HG03575 (cell line): ENCODE measurements around the gene KIF26A.
"Not testable (repeated sequence)": the region's sequence is repeated elsewhere in the genome, so short reads cannot be mapped to it uniquely, and the experiment has no call there.

ENCODE experiments used
- ATAC-seq: cut with Tn5 transposase; IDR thresholded peaks from one replicate; pipeline ENCODE4 v1.9.1; 2021; ENCODE audit not compliant: unreplicated experiment, insufficient number of reproducible peaks, low FRiP score; ENCODE audit errors: extremely low read depth

The KIF26A gene

DNA sequence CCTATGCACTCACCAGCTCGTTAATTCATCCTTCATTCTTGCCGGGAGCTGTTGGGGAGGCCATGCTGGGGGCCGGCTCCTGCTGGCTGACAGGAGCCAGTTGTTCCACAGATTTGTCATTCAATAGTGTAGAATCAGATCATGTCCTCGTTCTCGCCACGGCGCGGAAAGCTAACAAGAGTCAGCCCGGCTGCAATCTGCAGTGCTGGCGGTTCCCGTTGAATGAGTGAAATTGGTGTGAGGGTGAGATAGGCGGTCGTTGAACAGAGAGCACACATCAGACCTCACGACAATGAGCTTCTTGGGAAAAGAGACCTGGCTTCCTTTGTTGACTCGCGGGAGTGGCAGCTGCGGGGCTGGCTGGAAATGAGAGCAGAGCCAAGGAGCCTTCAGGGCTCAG, 57.5 kb downstream of the KIF26A start:
- ATAC-seq: no peak

DNA sequence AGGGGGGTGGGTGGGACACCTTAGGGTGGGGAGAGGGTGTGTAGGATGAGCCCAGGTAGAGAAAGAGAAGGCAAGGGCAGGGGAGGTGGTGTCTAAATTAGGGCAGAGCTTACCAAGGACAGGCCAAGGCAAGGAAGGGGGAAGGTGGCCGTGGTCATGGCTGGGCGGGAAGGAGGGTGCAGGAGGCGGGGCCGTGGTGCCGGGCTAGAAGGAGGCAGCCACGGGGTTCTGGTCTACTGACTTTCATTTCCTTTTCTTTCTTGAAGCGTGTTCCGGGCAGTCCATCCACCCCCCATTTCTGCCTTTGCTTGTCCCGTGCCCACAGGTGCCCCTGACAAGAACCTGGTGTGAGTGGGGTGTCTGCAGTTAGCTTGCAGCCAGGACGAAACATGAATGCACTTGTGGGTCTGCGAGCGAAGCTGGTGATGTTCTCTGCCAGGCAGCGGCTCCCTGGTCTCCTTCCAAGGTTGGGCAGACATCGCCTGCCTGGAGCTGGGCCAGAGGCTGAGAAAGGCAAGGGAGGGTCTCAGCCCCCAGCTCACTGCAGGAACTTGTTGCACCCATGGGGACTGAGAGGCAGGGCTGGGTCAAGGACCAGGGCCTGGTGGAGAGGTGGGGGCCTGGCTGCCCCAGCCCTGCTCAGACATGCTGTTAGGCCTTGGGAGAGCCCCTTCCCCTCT, 58.2 kb downstream of the KIF26A start:
- ATAC-seq: no peak

DNA sequence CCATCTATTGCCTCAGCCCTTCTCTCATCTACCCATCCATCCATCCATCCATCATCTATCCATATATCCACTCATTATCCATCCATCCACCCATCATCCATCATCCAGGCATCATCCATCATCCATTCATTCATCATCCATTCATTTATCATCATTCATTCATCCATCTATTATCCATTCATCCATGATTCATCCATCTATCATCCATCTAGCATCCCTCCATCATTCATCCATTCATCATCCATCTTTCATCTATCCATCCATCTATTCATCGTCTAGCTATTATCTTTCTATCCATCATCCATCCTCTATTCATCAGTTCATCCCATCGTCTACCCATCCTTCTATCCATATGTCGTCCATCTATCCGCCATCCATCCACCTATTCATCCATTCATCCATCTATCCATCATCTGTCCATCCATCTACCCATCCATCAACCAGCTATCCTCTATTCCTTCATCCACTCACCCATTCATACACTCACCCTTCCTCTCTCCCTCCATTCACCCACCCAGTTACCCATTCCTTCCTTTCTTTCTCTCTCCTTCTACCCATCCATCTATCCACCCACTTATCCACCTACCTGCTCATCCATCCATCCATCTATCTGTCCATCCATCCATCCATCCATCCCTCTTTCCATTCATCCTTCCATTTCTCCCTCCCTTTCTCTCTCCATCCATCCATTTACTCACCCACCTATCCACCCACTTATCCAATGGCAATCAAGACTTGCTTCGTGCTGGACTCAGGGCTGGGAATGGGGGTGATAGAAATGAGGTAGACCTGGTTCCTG, 59.3 kb downstream of the KIF26A start:
- no peak for ATAC-seq

DNA sequence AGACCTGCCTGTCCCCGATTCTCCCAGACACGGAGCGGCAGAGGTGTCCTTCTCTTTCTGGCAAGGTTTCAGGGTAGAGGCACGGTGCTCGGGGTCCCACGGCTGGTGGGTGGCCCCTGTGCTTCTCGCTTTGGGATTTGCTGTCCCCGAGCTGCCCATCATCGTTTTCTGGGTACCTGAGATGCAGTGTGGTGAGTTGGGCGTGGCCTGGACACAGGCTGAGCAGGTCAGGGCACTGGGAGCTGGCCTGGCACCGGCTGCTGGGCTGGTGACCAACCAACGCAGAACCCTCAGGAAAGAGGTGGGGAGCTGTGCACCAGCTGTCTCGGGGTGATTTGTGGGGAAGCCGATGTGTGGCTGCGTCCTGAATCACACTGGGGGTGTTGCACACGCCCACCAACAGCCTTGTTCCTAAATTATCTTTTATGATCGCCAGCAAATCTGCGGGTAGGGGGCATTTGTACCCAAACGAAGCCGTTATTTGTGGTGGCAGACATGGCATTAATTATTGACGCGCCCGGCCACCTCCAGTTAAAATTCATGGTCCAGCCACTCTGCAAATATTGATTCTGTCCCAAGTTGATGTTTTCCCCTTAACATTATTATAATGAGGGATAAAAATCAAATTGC, 61.0 kb downstream of the KIF26A start:
- no peak for ATAC-seq

DNA sequence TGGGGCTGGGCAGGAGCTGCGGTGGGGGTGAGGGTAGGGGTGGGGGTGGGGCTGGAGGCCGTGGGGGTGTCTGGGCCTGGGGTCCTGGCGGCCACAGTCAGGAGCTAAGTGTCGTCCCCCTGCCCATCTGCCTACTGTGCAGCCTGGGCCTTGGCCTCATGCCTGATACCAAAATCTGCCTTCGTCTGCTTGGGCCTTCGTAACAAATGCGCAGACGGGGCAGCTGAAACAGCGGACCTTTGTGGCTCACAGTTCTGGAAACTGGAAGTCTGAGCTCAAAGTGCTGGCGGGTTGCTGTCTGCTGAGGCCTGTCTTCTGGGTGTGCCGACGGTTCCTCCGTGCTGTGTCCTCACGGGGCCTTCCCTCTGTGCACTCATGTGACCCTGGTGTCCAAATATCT, 61.7 kb downstream of the KIF26A start:
- no peak for ATAC-seq

DNA sequence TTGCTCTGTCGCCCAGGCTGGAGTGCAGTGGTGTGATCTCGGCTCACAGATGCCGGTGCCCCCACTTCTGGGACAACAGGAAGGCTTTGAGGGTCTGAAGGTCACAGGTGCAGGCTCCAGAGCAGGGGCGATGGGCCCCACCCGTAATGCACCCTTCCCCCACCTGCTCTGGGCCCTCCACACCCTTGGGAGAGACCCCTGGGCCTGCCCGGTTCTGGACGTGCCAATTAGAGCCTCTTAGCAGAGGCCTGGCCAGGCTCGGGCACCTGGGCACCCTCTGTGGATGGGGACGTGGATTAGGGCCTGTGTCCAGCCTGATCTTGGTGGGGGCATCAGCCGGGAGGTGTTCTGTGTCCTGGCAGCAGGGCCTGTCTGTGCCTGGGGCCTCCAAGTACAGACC, 62.2 kb downstream of the KIF26A start:
- ATAC-seq: no peak

DNA sequence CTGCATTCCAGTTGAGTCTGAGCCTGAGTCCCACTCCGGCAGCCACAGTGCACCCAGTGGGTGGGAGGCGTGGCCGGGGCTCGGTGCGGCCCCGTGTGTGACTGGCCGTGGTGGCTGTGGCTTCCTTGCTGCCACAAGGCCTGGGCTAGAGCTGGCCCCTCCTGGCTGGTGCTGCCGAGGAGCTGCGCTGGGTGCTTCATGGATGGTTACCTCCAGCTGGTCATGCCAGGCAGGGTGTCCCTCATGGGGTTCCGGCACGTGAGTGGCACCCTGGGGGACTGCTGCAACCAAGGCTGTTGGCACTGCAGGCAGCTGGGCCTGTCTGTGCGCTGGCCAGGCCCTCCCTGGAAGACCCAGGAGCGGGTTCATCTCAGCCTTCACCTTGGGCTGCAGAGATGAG, 62.7 kb downstream of the KIF26A start:
- no peak for ATAC-seq

DNA sequence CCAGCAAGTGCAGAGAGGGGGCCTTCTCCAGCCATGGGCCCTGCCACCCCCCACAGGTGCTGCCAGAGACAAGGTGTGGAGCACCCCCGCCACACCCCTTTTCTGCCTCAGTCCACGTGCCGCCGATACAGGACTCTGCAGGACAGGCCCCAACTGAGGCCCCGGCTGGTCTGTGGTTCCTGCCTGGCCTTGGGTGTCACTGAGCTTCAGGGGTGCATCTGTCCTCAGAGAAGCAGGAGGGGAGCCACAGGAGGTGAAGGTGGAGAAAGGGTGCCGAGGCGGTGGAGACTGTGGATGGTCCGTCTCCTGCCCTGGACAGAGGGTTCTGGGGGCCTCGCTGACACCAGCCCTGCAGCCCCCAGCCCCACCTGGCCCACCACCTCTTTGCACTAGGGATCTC, 63.1 kb downstream of the KIF26A start:
- ATAC-seq: no peak

DNA sequence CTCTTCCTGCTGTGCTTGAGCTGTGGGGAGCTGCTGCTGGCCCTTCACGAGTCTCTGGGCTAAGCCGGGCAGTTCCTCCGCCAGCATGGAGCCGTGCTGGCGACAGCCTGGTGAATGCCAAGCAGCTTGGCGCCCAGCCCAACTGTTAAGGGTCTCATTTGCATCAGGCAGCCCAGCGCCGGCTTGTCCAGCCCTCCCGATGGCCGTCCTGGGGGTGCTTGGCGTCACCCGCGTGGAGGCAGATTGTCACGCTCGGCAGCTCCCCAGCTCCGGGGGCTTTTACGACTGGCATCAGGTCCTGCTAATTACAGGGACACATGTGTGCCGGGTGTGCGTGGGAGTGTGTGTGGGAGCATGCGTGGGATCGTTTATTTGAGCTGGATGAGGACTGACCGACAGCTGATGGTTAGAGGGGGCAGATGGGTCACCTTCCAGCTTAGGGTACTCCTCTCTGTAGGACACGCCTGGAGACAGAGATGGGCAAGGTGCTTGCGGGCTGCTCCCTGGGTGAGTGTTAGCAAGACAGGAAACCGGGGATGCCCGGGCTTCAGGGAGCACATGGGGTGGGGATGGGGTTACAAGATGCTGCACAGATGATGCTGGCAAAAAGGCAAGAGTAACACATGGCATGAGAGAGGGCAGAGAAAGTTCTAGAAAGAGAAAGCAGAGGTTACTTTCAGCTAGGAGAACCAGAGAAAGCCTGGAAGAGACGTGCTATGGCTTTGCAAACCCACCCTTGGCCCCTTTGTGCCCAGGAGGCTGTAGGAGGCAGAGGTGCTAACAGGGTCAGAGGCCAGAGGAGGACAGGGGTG, 64.1 kb downstream of the KIF26A start:
- no peak for ATAC-seq

DNA sequence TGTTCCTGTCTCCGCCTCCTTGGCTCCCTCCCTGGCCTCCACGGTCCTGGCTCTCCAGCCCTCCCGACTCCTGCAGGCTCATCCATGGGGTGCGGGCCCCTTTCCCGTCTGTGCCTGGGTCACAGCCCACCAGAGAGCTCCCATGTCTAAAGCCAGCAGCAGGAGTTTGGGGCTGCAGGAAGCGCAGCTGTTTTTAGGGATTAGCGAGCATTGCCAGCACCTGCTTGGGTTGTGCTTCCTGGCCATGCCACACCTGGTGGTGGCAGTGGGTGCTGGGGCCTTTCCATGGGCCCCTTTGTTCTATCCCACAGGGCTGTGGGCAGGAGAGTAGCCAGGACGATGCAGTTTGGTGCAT, 64.7 kb downstream of the KIF26A start:
- ATAC-seq: no peak

DNA sequence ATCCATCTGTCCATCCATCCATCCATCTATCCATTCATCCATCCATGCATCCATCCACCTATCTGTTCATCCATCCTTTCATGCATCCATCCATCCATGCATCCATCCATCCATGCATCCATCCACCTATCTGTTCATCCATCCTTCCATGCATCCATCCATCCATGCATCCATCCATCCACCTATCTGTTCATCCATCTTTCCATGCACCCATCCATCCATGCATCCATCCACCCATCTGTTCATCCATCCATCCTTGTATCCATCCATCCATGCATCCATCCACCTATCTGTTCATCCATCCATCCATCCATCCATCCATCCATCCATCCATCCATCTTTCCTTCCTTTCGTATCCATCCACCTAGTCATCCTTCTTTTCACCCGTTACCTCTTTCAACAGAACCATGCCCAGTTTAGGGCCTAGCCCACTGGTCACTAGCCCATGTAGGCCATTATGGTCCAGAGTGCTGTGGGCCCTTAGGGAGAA, 66.3 kb downstream of the KIF26A start:
- no peak for ATAC-seq

DNA sequence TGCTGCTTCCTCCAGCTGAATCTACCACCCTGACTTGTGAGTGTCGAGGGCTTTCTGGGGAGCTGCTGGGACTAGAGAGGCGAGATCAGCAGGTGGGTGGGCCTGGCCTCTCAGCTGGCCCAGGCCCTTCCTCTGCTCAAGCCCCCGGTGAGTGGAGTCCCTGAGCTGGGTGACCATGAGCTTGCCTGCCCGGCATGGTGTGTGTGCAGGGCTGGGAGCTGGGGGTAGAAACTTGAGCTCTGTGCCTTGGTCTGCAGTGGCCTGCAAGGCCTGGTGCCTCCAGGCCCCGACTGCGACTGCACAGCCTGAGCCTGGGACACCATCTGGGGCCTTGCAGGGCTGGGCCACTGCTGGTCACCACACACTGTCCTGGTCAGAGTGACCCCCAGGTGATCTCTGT, 67.4 kb downstream of the KIF26A start:
- no peak for ATAC-seq

DNA sequence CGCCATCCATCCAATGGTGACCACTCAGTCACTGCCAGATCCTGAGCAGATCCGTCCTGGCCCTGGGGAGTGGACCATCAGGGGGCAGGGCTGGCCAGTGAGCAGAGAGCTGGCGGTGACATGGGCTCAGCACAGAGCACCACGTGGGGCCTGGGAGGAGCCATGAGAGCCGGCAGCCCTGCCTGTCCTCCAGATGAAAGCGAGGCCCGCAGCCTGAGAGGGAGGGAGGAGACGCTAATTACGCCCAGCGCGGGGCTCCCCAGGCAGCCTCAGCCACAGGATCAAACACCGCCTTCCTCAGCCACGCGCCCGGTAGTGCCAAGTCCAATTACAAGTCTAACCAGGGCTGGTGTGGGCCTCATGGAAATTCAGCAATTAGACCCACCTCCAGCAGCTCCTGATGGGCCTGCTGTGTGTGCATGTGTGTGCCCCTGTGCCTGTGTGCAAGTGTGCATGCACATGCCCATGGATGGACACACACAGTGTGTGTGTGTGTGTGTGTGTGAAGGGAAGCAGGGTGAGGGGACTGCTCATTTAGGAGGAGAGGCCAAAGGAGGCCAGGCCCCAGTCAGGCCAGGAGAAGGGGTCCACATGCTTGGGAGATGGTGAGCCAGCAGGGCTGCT, 68.0 kb downstream of the KIF26A start:
- ATAC-seq: no peak

DNA sequence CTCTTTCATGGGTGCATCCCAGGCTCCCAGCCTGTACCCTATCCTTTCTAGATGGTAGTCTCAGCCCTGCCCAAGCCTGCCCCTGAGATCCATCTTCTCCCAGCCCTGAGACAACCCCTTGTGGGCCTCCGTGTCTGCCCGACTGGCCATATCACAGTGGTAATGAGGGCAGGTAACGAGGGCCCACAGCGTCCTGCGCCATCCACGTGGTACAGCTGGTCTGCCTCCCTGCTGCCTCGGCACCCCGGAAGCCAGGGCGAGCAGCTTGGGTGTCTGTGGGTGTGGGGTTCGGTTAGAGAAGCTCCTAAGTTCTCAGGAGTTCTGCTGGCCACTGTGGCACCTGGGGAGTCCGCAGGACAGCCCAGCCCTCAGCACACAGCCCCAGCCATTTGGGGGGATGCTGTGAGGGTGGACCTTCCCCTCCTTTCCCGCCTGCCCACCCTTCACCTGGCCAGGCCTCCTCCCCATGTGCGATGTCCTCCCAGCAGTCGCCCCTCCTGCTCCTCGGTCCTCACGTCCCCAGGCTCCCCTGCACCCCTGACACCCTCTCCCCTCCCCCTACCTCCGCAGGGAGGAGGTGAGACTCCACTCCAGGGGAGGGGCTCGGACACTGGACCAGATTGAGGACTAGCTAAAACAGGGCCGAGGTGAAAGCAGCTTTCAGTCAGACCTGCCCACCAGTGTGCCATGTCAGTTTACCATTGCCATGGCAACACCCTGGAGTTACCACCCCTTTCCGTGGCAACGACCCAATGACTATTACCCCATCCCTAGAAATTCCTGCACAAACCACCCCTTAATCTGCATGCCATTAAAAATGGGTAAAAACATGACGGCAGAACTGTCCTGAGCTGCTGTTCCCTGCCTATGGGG, 69.0 kb downstream of the KIF26A start:
- no peak for ATAC-seq

DNA sequence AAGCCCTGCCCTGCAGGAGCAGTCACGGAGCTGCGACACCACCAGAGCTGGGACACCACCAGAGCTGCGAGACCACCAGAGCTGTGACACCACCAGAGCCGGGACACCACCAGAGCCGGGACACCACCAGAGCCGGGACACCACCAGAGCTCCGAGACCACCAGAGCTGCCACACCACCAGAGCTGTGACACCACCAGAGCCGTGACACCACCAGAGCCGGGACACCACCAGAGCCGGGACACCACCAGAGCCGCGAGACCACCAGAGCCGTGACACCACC, 69.6 kb downstream of the KIF26A start:
- ATAC-seq: not testable (repeated sequence)

DNA sequence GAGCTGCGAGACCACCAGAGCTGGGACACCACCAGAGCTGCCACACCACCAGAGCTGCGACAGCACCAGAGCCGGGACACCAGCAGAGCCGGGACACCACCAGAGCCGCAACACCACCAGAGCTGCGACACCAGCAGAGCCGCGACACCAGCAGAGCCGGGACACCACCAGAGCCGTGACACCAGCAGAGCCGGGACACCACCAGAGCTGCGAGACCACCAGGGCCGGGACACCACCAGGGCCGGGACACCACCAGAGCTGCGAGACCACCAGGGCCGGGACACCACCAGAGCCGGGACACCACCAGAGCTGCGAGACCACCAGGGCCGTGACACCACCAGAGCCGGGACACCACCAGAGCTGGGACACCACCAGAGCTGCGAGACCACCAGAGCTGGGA, 69.9 kb downstream of the KIF26A start:
- not testable (repeated sequence) for ATAC-seq

DNA sequence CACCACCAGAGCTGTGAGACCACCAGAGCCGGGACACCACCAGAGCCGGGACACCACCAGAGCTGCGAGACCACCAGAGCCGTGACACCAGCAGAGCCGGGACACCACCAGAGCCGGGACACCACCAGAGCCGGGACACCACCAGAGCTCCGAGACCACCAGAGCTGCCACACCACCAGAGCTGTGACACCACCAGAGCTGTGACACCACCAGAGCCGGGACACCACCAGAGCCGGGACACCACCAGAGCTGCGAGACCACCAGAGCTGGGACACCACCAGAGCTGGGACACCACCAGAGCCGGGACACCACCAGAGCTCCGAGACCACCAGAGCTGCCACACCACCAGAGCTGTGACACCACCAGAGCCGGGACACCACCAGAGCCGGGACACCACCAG, 70.7 kb downstream of the KIF26A start:
- not testable (repeated sequence) for ATAC-seq
